Tibial nerve (tissue), 4 donors: ENCODE measurements around the gene GSG1L. TPM values are rescaled to one million over a fixed set of nuclear protein-coding genes. Genes with fewer than 3 reads are reported as not detected.

Source experiments
- DNase-seq, 2 donors: peaks; one replicate each; pipeline ENCODE4 v3.0.0-alpha.2; 2019; ENCODE audit warnings: low spot score in 2 of 2
- H3K27ac ChIP-seq, 4 donors: fragments of 200-600 bp; sonication (generic) in 3 of 4; one replicate each; pipeline ENCODE4 v1.5.1; 2017 to 2019; ENCODE audit warnings: mild to moderate bottlenecking in 1 of 4
- H3K27me3 ChIP-seq, 2 donors: fragments of 200-600 bp; sonication (generic) in 1 of 2; one replicate each; pipeline versions ENCODE4 v1.5.1 to v1.6.0; 2017 to 2019
- H3K36me3 ChIP-seq, 3 donors: fragments of 200-600 bp; sonication (generic); one replicate each; pipeline ENCODE4 v1.5.1; 2018 to 2019
- H3K4me1 ChIP-seq, 4 donors: fragments of 200-600 bp; sonication (generic) in 3 of 4; one replicate each; pipeline ENCODE4 v1.5.1; 2017 to 2019
- H3K4me3 ChIP-seq, 4 donors: fragments of 200-600 bp; sonication (generic) in 3 of 4; one replicate each; pipeline ENCODE4 v1.5.1; 2017 to 2019; ENCODE audit warnings: mild to moderate bottlenecking in 1 of 4, moderate library complexity in 1 of 4
- H3K9me3 ChIP-seq, 4 donors: fragments of 200-600 bp; sonication (generic) in 3 of 4; one replicate each; pipeline ENCODE4 v1.5.1; 2017 to 2019
- CTCF ChIP-seq, 5 experiments: fragments of 200-600 bp in 3 of 5; fragments of 450-650 bp in 2 of 5; sonication (generic) in 3 of 5; IDR thresholded peaks; one replicate each; pipeline ENCODE4 v1.5.1; 2016 to 2019; ENCODE audit warnings: antibody characterized with exemption in 5 of 5, mild to moderate bottlenecking in 3 of 5, moderate library complexity in 2 of 5
- EP300 ChIP-seq, 2 donors: sonication (generic); formaldehyde crosslinking; IDR thresholded peaks; one replicate each; pipeline ENCODE4 v1.6.1; 2017; ENCODE audit warnings: antibody characterized with exemption in 2 of 2, mild to moderate bottlenecking in 1 of 2
- POLR2A ChIP-seq, 2 donors: fragments of 450-650 bp; IDR thresholded peaks; one replicate each; pipeline ENCODE4 v1.6.1; 2017; ENCODE audit warnings: antibody characterized with exemption in 2 of 2, mild to moderate bottlenecking in 2 of 2, moderate library complexity in 2 of 2
- WGBS, 2 donors: methylation state at CpG; one replicate each; pipeline ENCODE4 v1.1.5; 2018; 5-methylcytosine and 5-hydroxymethylcytosine counted together
- total RNA-seq, 4 donors: library from RNA; depleted of rRNA; stranded (reverse); fragments of >200 nt; gene quantifications; one replicate each; pipeline ENCODE4 v1.1.0, GENCODE V29; 2016

Gene GSG1L
- total RNA-seq, 4 donors from 2014 or later, result not detected

- DNase-seq, result no peak
- no peaks in the 10 kb centered on the region for H3K27me3 ChIP-seq
Observed at GRCh38 chr16:28069971-28070794, 6.7 kb upstream of the GSG1L start.

GRCh38 chr16:28068976-28069375 is 5.5 kb upstream of the GSG1L start:
- 87 to 92% methylated on average over 7 of the region's 7 CpGs for WGBS, 2 donors
- Histone ChIP-seq H3K4me1 (peaks cover 0 to 17% (median 0%) of the 10 kb centered on the region in 4 donors), H3K9me3 (no peaks in the 10 kb centered on the region), H3K4me3 (no peak overlapping the region), H3K36me3 (no peaks in the 10 kb centered on the region), H3K27me3 (peaks cover 0 to 12% of the 10 kb centered on the region in 2 donors), H3K27ac (no peak overlapping the region)
- TF ChIP-seq CTCF (IDR thresholded peaks at IDR 0.05) (no peak), POLR2A (IDR thresholded peaks at IDR 0.05) (no peak), EP300 (IDR thresholded peaks at IDR 0.05) (no peak)
- DNase-seq, result no peak

More at GRCh38 chr16:28069971-28070794, 6.7 kb upstream of the GSG1L start:
- Histone ChIP-seq H3K9me3 (no peaks in the 10 kb centered on the region), H3K36me3 (no peaks in the 10 kb centered on the region), H3K4me1 (peaks cover 0 to 17% (median 0%) of the 10 kb centered on the region in 4 donors), H3K4me3 (no peak overlapping the region), H3K27ac (no peak overlapping the region)
- 54 to 61% methylated on average over 31 of the region's 31 CpGs for WGBS, 2 donors
- no peak for TF ChIP-seq CTCF (IDR thresholded peaks at IDR 0.05)
- TF ChIP-seq EP300 (IDR thresholded peaks at IDR 0.05), result no peak
- no peak for TF ChIP-seq POLR2A (IDR thresholded peaks at IDR 0.05)

- Histone ChIP-seq H3K27me3 (peaks cover 0 to 16% of the 10 kb centered on the region in 2 donors), H3K4me3 (no peak overlapping the region), H3K27ac (no peak overlapping the region), H3K4me1 (peaks cover 0 to 27% (median 2%) of the 10 kb centered on the region in 4 donors), H3K36me3 (no peaks in the 10 kb centered on the region), H3K9me3 (no peaks in the 10 kb centered on the region)
- 52 to 65% methylated on average over 14 of the region's 14 CpGs for WGBS, 2 donors
- DNase-seq, result peak in 1 of 2 donors; percentile 23
- TF ChIP-seq EP300 (IDR thresholded peaks at IDR 0.05) (peak in 1 of 2 donors; percentile 64), POLR2A (IDR thresholded peaks at IDR 0.05) (no peak), CTCF (IDR thresholded peaks at IDR 0.05) (no peak)
Observed at GRCh38 chr16:28067604-28068379, 4.3 kb upstream of the GSG1L start.

- WGBS, 2 donors, result 84% methylated on average over 15 of the region's 15 CpGs
- Histone ChIP-seq H3K27me3 (peaks cover 0 to 44% of the 10 kb centered on the region in 2 donors), H3K9me3 (no peaks in the 10 kb centered on the region), H3K36me3 (no peaks in the 10 kb centered on the region), H3K4me3 (no peak overlapping the region), H3K27ac (no peak overlapping the region), H3K4me1 (peaks cover 0 to 37% (median 4%) of the 10 kb centered on the region in 4 donors)
- DNase-seq, result no peak
- TF ChIP-seq EP300 (IDR thresholded peaks at IDR 0.05) (no peak), CTCF (IDR thresholded peaks at IDR 0.05) (no peak), POLR2A (IDR thresholded peaks at IDR 0.05) (no peak)
Observed at GRCh38 chr16:28064706-28065249, 1.3 kb upstream of the GSG1L start.
